ENCODE measurements around the gene KCNJ12.
"Not testable (repeated sequence)": the region's sequence is repeated elsewhere in the genome, so short reads cannot be mapped to it uniquely, and the experiment has no call there.

Gene KCNJ12

DNA sequence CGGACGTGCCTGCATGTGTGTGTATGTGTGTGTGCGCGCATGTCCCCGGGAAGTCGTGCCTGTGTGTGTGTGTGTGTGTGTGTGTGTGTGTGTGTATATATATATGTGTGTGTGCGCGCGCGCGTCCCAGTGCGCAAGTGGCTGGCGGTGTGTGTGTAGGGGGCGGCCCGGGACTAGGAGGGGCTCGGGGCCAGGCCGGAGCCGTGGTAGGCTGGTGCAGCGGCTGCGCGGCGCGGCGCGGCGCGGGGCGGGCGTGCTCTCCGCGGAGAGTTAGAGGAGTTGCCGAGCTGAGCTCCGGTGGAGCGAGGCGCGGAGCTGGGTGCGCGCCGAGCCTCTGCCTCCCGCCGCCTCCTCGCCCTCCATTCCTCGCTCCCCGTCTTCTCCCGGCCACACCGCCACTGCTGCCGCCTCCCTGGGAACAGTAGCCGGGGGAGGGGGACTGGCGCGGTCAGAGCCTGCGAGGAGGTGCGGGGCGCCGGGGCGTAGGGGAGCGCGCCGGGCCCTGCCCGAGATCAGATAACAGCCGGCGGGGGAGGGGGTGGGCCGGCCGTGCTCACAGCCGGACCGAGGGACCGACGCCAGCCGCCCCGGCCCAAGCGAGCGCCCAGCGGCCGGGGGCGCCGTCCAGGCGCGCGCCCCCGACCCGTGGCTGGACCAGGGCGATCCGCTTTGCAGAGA lies at the start of gene KCNJ12:
Gene KCNJ12, plus strand, starts transcription at position 277 of the 678 bp plus-strand sequence. CDS start 38,986 bp downstream, outside the sequence.
- no peak for DNase-seq

DNA sequence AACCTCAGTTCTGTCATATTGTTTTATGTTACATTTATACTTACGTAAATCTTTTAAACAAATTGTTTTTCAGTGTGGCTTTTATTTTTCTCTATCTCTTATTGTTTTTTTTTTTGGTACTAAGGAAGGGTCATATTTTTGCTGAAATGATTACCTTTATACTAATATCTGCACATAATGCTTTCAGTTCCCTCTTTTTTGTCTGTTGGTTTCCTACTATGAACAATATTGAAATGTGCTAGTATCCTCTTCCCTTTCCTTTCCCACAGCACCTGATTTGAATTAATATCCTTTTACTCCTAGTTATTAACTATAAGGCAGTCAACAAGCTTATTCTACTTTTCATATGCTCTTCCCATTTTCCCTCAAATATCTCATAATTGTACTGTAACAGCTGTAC lies 48.2 kb upstream of the KCNJ12 start:
- not testable (repeated sequence) for DNase-seq

DNA sequence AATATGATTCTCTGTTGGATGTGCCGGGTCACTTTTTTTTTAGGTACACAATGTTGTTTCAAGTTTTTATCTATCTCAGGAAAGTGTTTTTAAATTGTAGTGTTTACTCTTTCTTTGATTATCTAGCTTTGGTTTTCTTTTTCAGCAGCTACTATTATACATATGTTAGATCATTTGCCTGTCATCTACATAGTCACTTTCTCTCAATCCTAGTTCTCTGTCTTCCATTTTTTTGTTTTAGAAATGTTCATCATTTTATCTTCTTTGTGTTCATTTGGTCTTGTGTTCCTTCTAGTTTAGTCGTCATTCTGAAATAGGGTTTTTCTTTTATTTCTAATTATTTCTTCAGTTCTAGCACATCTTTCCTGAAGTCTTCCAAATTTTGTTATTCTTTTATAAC lies 47.4 kb upstream of the KCNJ12 start:
- DNase-seq = not testable (repeated sequence)

DNA sequence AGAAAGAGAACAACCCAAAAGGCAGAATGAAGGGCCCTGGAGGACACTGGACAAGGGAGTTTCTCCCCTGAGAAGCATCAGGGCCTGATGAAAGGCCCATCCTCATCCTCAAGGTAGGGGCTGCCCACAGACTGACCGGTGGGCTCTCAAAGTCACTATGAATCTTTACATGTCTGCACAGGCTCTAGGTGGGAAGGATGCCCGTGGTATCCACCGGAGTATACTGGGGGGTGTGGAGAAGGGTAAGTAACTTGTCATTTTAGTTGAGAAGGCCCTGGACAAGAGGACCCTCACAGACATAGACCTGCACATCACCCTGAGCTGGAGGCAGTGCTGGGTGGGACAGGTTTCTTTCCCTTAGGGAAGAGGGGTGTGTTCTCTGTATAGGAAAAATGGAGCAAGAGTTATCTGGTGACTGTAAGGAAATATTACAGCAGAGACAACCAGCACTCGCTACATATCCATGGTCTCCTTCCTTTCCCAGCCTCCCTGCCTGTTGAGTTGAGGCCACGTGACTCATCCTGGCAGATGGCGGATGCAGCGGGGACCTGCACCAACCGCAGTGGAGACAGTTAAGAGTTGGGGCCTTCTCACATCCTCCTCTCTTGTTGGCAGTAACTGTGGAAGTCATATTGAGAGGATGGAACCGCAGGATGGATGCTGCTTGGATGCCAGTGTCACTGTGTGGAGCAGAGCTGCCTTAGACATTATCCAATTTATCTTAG lies 45.6 kb upstream of the KCNJ12 start:
- DNase-seq = no peak

DNA sequence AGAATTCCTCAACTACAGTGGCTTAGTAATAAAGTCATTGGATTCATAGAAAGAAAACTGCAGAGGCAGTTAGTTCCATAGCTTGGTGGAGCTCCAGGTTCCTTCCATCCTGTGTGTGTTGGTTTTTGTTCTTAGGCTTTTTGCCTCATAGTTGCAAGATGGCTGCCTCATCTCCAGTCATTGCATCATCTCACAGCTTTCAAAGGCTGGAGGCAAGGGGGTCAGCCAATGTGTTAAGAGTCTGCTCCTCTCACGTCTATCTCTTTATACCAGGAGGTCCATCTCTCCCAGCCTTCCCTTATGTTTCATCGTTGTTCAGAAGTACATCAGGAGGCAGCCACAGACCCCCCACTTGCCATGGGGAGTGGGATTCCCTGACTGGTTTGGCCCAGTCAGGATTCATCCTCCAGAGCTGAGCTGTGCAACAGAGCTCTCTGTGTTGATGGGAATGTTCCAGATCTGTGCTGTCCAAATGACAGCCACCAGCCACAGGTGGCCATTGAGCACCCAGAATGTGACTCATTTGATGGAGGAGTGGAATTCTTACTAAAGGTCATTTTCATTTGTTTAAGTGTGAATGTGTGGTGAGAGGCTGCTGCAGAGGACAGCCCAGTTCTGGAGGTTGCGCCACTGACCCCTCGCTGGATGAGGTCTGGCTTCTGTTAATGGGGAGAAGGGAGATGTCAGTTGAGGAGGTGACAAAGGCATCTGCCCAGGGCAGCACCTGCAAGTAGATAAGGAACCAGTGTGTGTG lies 39.4 kb upstream of the KCNJ12 start:
- not testable (repeated sequence) for DNase-seq

DNA sequence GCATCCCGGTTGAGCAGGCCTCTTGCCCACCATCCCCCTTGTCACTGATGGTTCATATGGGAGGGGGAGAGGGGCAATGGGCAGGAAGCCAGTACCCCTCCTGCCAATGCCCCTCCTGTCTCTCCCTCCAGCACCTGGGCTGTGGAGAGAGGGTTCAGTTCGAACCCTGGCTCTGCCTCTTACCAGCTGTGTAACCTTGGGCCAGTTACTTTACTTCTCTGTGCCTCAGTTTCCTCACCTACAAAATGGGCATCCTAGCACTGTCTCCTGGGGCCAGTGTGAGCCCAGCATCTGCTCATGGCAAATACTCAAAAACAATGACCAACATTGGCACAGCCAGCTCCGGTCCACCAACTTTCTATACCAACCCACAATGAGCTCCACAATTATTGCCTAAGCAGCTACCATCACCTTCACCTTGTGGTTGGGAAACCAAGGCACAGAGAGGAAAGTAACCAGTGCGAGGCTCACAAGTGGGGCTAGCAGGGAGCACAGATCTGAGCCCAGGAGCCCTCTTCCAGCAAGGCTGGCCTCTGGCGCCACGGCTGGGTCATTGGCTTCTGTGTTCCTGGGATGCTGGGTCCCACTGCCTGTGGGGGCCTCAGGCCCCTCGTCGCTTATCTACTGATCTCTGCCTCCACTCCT lies 38.1 kb upstream of the KCNJ12 start:
- not testable (repeated sequence) for DNase-seq

DNA sequence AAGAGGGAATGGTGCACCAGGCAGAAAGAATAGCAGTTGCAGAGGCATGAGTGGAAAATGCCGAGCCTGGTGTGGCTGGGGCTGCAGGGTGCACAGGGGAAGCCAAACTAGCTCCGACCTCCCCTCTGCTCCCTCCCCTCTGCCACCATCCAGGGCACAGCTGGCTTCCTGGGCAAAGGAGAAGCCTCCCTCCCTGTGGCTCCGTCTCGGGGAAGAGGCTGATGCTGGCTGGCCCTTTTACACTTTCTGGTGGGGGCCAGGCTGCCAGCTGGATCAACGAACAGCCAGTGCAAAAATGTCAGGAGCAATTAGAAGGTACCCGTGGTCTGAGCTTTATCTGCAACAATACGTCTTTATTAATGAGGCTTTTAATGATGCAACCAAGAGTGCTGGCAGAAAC lies 37.1 kb upstream of the KCNJ12 start:
- DNase-seq = no peak

DNA sequence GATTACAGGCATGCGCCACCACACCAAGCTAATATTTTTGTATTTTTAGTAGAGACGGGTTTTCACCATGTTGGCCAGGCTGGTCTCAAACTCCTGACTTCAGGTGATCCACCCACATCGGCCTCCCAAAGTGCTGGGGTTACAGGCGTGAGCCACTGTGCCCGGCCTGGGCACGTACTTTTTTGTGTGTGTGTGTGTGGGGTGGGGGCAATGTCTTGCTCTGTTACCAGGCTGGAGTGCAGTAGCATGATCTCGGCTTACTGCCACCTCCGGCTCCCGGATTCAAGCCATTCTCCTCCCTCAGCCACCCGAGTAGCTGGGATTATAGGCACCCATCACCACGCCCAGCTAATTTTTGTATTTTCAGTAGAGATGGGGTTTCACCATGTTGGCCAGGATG lies 36.6 kb upstream of the KCNJ12 start:
- not testable (repeated sequence) for DNase-seq

DNA sequence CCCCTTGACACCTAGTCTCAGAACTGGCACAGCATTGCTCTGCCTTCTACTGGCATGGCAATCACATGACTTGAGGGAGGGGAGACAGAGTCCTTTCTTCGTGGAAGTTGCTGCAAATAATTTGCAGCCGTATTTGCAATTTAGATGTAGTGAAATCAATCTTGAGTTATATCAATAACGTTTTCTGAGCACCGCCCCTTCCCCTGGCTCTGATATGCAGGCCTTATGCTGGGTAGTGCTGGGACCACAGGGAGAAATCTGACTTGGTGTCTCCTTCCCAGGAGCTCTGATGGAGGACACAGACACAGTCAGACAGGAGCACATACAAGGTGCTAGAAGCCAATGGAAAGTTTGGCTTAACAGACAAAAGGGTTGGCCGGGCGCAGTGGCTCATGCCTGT lies 35.8 kb upstream of the KCNJ12 start:
- not testable (repeated sequence) for DNase-seq

DNA sequence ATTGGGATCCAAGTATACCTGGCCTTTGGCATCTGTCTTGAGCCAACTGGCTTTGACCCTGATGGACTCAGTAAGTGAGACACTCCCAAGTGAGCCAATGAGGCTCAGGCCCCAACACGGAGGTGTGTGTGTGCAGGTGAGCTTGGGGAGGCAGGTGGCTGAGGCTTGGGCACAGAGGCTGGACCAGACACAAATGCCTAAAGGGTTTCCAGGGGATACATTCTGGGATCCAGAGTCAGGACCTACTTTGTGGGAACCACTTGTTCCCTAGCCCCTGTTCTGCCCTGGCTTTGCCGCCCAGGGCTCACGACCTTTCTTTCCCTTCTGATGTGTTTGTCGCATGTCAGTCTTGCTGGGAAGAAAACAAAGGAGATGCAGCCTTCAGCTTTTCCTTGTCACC lies 34.9 kb upstream of the KCNJ12 start:
- DNase-seq = not testable (repeated sequence)

DNA sequence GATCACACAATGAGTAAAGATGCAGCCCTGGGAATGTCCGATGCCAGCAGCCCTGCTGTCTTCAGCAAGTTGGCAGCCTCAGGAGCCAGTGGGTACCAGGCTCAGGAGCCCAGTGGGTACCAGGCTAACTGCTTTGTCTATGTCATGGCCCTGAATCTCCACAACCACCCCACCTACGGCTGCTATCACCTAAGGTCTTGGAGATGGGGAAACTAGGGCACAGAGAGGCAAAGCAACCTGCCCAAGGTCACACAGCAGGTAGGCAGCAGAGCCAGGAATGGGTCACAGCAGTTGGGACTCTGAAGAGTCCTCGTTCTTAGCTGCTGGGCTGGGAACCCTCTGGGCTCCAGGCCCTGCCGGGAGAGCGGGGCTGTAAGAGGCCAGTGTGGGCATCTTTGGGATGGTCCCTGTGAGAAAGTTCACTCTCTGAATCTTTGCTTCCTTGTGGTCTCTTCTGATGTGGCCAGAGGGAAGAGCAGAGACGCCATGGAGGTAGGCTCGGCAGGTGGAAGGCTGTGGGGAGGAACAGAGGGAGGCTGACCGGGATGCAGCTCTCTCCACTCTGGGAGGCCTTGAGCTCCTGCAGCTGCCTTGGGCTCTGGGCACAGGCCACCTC lies 34.1 kb upstream of the KCNJ12 start:
- not testable (repeated sequence) for DNase-seq

DNA sequence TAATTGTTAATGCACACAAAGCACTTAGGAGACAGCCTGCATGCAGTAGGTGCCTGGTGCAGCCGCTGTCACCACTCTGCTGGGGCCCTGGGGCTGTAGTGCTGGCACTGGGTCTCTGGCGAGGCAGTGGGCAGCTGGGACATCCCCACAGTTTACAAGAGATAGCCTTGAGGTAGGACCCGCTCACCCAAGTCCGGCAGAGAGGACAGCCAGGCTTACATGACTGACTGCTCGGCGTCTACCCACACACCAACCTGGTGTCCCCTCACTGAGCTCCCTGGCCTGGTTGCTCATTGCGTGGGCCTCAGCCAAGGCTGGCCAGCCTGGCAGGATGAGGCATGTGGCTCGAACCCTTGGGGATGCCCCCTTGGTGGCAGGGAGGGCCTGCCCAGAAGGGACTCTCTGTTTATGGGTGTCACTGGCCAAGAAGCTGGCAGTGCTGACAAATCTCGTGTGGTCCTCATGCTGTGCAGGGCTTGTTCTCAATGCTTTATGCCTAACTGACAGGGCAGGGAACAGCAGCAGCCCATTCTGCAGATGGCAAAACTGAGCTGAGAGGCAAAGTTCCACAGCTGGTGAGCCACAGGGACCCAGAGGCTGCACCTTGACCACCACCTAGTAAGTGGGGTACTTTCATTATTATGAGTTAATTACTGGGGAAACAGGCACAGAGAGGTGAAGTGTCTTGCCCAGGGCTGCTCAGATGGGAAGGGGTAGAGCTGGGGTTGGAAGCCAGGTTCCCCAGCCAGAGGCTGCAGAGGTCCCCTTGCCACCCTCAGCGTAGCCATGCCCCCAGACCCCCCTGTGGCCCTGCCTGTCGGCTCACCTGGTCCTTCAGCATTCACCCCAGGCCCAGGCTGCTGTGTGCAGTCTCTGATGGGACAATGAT lies 32.9 kb upstream of the KCNJ12 start:
- DNase-seq = not testable (repeated sequence)

DNA sequence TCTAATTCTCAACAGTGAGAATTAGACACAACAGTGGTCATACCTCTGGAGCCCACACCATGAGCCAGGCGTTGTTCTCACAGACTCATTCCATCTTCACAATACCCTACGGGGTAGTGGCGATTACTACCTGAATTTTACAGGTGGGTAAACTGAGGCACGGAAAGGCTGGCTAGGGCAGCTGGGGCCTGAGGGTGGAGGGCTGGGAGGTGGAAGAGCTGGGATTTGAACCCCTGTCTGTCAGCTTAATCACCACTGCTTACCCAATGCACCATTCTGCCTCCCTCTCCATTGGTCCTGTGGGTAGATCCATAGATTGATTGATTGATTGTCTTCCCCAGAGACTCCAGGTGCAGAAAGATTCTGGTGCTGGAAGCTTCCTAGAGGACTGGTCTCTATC lies 31.4 kb upstream of the KCNJ12 start:
- not testable (repeated sequence) for DNase-seq

DNA sequence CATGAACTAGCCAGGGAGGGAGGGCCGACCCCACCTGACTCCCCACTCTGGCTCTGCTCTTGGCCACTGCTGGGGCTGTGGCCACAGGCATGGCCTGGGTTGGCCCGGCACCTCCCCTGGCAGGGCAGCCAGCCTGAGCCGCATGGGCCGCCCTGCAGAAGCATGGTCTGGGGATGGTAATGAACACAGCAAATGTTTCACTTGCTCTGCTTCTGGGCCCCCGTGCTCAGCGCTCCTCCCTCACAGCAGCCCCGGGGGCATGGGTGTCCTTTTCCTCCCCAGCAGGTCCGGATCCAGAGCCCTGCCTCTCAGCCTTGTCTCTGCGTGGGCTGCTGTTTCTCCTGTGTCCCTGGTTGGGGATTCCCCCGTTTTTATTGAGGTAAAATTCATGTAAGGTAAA lies 30.9 kb upstream of the KCNJ12 start:
- no peak for DNase-seq

DNA sequence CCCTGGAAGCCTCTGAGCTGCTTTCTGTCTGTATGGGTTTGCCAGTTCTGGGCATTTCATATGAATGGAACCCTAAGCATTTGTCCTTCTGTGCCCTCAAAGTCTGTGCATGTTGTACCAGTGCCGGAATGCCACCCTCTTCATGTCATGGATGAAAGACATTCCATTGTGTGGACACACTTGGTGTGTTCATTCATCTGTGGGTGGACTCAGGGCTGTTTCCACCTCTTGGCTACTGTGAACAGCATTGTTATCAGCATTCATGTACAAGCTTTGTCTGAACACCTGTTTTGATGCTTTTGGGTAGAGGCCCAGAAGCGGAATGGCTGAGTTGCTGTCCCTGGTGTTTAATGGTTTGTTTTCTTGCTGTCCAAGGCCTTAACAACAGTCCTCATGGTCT lies 30.1 kb upstream of the KCNJ12 start:
- not testable (repeated sequence) for DNase-seq

DNA sequence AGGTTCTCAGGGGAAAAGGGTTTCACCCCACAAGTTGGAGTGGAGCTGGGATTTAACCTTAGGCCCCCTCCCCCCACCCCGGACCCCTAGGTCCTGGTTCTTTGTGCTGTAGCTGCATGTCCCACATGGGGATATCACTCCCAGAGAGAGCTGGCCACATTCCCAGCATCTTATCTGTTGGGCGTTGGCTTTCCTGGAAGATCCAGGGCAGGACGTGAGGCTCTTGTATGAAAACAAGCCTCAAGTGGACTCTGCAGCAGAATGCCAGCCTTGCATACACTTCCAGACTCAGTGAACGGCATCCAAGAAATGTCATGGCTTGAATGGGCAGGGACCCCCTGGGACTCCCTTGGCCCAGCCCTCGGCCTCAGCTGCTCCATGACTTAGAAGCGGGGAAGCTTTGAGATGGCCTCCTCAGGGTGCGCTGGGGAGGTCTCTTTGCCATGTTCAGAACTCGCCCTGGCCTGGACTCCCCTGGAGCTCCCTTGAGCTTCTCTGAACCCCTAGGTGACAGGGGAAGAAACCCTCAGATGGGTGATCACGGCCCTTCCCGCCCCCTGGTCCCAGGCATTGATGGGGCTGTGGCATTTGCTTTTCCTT lies 29.4 kb upstream of the KCNJ12 start:
- not testable (repeated sequence) for DNase-seq

DNA sequence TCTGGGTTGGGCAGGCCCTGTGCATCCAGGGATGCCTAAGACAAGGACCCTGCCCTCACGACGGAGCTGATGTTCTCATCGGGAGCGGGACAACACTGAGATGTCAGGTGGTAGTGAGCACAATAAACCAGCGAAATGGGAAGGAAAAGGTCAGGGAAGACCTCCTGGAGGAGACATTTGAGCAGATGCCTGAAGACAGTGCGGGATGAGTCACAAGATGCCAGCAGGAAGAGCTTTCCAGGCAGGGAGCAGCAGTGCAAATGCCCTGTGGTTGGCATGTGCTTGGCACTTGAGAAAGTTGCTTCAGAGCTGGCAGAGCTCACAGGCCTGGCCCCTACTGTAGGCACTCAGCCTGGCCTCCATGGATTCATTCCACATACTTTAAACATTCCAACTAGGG lies 28.5 kb upstream of the KCNJ12 start:
- not testable (repeated sequence) for DNase-seq

DNA sequence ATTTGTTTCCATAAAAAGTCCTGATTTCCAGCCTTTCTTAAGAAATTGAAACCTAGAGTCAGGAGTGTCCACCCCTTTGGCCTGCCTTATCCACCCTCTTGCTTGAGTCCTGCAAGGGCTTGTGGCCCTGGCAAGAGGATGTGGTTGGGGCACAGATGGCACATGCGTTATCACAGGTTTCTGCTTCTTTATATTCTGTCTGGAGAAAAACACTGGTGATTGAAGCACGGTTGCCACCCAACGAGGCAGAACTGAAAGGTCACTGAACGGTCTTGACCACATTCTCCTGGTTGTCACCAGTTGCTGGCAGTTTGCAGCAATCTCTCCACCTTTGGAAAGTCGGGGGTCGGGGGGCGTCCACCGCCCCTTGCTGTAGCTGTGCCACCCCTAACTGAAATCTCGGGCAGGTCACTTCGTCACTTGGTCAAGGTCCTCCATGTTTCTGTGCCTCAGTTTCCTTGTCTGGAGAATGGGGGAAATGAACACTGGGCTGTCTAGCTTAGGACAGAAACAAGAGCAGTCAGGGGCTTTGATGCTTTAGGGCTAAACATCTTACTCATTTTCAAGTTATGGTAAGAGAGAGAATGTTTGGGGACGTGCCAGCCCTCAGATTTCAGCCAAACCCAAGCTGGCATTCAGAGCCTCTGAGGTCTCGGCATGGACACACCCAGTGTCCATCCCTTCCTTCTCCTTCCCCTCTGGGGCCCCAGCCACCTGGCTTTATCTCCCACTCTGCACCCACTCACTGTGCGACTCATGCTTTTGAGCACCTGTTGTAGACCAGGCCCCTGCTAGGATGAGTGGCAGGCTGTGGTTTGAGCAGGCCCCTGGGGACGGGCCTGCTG lies 27.9 kb upstream of the KCNJ12 start:
- DNase-seq = not testable (repeated sequence)

DNA sequence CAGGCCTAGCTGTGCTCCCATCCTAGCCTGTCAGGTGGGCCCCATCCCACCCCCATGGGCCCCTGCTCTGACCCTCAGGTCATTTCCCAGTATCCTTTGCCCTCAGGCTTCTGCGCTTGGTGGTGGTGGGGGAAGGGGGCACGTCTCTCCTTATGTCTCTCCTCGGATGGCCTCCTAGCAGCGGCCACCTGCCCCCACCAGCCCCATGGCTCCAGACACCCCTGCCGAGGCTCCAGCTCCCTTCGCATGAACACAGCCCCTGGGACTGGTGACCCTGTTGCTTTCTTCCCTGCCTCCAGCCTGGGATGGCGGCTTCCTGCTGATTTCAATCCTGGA lies 27.3 kb upstream of the KCNJ12 start:
- DNase-seq = not testable (repeated sequence)

DNA sequence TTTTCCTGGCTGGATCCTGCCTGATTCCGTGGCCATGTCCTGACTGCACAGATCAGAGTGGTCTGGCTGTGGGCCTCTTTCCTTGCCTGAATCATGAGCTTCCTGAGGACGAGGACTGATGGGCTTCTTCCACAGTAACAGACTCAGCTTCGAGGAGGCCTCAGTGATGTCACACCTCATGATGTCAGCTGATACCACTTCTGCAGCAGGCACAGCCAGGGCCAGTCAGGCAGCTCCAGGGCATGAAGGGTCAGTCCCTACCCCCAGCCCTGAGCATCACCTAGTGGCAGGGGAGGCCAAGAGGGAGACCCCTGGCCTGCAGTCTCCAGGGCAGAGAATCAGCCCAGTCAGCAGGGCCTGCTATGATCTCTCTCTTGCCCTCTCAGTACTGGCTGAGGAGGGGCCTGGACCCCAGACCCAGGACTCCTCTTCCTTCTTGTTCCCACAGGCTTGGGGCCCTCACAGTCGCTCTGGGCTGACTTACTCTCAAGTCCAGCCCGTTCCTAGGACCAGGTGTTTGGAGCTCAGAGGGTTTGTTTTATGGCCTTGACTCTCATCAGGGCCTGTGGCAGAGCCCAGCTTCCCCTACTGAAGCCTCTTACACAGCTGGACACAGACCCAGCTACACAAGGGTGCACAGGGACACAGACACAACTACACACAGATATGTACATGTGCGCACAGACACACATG lies 26.7 kb upstream of the KCNJ12 start:
- not testable (repeated sequence) for DNase-seq

Data from activated CD4-positive, alpha-beta T cell treated with anti-CD3 and anti-CD28 coated beads, Interleukin-2, Interleukin-6, amounts not matched to agents 100 ng/mL and 50 ng/mL, durations not matched to agents 16 hours and 8 hours (primary cell).